GM21717 (cell line): ENCODE data around the gene PSMA6.
"Not testable (repeated sequence)": the region's sequence is repeated elsewhere in the genome, so short reads cannot be mapped to it uniquely, and the experiment has no call there.

Experiments used
- ATAC-seq: cut with Tn5 transposase; IDR thresholded peaks from one replicate; pipeline ENCODE4 v1.9.1; 2021; ENCODE audit warnings: mild to moderate bottlenecking, moderate library complexity; ENCODE audit not compliant: unreplicated experiment

Gene PSMA6

GRCh38 chr14:35319509-35319908 lies 27.3 kb downstream of the PSMA6 start:
- no peak for ATAC-seq

GRCh38 chr14:35320472-35320871 lies 28.3 kb downstream of the PSMA6 start:
- ATAC-seq = no peak

DNA sequence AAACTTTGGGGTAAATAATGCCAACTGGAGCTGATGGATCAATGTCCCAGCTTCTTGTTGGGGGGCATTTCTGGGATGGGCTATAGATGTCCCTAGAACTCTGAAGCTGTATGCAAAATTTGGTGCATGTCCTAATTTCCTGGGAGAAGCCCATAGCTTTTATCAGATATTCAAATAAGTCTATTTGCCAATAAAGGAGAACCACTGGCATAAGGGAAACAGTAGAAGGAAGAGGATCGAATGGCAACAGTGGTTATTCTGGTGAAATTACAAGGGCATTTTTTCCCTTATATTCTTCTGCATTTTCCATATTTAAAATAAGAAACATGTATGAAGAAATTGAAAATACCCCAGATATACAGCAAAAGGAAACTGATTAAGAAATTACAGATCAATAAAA lies 34.2 kb downstream of the PSMA6 start:
- ATAC-seq = no peak

- no peak for ATAC-seq
Observed at GRCh38 chr14:35331605-35332516, 39.7 kb downstream of the PSMA6 start.

DNA sequence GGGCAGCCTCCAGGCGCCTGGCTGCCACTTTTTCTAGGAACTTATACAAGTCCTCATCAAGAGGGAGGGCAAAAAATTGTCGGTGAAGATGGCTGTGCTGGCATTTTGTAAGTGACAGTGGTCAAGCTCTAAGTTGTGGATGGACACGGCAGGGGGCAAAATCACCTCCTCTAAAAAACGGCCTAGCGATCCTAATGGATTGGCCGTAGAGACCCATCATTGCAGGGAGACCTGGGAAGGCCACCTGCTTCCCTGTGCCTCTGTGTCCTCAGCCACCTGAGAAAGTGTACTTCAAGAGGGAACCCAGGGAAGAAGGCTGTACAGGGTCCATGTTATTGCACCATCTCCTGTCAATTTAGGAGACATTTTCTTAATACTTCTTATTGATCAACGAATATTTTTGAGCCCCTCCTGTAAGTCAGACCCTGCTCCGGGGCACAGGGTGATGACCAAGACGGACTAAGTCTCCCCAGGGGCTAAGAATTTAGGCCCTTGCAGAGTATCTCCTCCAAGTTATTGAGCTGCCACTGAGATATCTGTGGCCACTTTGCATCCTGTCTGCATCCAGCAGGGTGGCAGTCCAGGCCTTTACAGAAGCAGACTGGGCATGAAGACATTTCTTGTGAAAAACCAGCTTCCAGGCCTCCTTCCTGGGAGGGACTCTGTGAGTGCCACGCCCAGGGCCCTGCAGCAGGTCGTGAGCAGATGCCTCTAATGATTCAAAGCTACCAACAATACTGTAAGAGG lies 40.5 kb downstream of the PSMA6 start:
- ATAC-seq = no peak

DNA sequence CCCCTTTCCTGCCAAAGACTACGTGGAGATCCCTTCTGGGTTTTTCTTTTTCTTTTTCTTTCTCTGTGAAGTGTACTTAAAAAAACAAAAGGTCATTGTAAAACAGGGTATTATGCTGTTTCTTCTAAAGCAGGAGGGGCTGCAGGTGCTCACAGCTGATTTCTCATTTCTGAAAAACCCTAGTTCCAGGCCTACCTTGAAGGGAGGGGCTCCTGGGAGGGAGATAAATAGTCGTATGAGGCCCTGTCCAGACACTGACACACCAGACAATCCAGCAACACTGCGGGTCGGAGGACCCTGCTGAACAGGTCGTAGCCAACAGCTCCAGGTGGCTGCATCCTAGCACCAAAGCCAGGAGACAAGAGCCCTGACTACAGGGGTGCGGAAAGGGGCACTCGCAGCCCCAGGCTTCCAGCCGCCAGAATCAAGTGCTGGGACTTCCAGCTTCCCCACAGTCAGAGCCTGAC lies 41.1 kb downstream of the PSMA6 start:
- no peak for ATAC-seq

GRCh38 chr14:35333797-35334743 lies 41.9 kb downstream of the PSMA6 start:
- ATAC-seq = no peak

GRCh38 chr14:35335388-35336092 lies 43.4 kb downstream of the PSMA6 start:
- ATAC-seq = no peak

- not testable (repeated sequence) for ATAC-seq
Observed at GRCh38 chr14:35336171-35336493, 44.0 kb downstream of the PSMA6 start.

DNA sequence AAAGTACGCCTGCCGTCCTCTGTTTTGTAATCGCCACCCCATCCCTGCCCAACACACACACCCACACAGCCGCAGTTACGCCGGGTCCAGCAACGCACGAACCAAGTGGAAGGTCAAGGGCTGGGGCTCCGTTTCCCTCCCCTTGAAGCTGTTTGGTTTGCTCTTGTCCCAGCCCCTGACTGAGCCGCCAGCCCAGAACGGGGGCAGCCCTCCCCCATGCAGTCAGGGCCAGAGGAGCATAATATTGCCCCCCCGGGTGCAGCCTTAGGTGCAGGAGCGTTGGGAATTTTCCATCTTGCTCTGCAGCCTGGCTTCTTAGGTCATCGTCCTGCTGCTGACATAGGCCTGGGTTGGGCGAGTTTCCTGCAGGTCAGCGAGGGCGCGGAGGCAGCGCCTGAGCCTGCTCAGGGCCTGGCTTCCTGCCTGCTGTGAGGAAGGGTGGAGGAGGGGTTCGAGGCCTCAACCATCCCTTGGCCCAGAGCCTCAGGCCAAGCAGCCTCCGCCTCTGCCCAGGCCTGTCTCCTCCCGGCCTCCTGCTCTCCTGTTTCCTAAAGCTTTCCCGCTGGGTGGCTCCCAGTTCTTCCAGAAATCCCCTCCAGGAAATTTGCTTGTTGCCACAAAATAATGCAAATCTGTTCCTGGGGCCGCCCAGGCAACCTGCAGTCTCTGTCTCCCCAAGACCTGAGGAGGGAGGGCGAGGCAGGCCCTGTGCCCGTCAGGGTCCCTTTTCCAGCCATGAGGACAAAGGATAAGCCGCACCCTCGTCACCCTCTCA lies 44.5 kb downstream of the PSMA6 start:
- no peak for ATAC-seq

DNA sequence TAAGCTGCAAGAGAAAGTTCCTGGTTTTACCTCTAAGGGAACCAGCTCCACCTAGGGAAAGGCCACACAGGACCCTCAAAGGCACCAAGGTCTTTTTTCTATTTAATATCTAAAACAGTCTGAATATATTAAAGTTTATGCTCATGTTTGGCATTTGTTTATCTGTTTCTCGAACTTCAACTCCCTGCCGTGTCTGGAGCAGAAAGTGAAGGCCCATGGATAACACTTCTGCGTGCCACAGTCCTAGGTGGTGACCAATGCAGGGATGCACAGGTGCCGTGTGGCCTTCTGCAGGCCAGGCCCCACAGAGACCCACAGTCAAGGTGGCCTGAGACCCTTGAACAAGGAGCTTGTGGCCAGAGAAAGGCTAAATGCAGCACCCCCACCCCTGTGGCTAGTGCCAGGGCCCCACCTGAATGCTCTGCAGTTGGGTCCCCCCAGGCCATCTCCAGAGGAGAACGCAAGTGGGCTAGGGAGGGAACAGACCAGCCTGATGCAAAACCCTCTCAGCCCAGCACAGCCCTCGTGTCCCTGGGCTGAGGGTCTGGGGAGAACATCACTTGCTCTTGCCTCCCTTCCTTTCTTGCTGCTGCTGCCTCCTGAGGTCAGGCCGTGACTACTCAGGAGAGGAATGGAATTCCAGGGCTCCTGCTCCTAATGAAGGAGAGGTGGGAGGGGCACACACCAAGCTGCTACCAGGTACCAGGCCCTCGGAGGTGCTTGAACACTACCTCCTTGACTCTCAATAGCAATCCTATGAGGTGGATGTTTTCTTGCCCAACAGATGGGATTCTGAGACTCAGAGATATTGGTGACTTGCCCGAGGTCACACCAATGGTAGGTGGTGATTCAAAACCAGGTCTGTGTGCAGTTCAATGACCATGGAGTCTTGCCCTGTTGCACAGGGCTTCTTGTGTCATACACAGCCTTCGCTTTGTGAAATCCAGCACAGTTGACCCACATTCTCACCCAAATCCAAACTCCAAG lies 45.4 kb downstream of the PSMA6 start:
- ATAC-seq = no peak

- no peak for ATAC-seq
Observed at GRCh38 chr14:35338731-35339405, 46.7 kb downstream of the PSMA6 start.

- no peak for ATAC-seq
Observed at GRCh38 chr14:35339761-35340406, 47.7 kb downstream of the PSMA6 start.

DNA sequence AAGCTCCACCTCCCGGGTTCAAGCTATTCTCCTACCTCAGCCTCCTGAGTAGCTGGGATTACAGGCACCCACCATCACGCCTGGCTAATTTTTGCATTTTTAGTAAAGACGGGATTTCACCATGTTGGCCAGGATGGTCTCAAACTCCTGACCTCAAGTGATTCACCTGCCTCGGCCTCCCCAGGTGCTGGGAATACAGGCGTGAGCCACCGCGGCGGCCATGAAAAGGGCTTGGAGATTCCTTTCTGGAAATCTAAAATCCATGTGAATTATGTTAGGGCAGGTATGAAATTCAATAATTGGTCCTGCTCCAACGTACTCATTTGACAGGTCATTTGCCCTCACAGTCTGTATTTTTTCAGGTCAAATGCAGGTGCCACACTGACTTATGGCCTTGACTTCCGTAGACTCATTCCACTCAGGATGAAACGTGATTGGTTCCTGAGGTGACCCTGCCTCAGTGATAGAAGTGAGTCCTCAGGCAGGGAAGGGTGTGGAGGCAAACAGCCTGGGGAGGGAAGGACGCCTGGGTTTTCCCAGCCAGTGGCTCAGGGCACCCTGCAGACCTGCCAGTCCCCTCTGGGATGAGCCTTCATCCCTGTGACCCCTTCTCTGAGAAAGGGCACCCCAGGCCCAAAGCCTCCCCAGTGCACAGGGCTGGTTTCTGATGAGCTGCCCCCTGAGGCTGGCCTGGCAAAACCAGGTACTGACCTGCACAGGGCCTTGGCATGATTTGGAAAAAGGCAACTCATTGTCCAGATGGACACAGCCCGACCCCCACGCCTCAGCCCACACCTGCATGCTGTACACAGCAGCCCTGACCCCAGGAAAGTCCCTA lies 48.7 kb downstream of the PSMA6 start:
- no peak for ATAC-seq

GRCh38 chr14:35341454-35341750 lies 49.2 kb downstream of the PSMA6 start:
- no peak for ATAC-seq

GRCh38 chr14:35341751-35342488 lies 49.7 kb downstream of the PSMA6 start:
- no peak for ATAC-seq
